ENCODE data around the gene CARMIL1.

The CARMIL1 gene

GRCh38 chr6:25630508-25631278, 351.5 kb downstream of the CARMIL1 start:
- DNase-seq: no peak

- DNase-seq: no peak
Observed at GRCh38 chr6:25635886-25636317, 356.7 kb downstream of the CARMIL1 start.

- no peak for DNase-seq
Observed at GRCh38 chr6:25637211-25637610, 358.0 kb downstream of the CARMIL1 start.

GRCh38 chr6:25637960-25638434, 358.8 kb downstream of the CARMIL1 start:
- no peak for DNase-seq

GRCh38 chr6:25639653-25640052, 360.5 kb downstream of the CARMIL1 start:
- DNase-seq: no peak

GRCh38 chr6:25640446-25640845, 361.3 kb downstream of the CARMIL1 start:
- DNase-seq: no peak

- no peak for DNase-seq
Observed at GRCh38 chr6:25640891-25641290, 361.7 kb downstream of the CARMIL1 start.

- no peak for DNase-seq
Observed at GRCh38 chr6:25641377-25641776, 362.2 kb downstream of the CARMIL1 start.

- no peak for DNase-seq
Observed at GRCh38 chr6:25641940-25642666, 362.9 kb downstream of the CARMIL1 start.

- no peak for DNase-seq
Observed at GRCh38 chr6:25642667-25643328, 363.6 kb downstream of the CARMIL1 start.

- no peak for DNase-seq
Observed at GRCh38 chr6:25645916-25646315, 366.7 kb downstream of the CARMIL1 start.

GRCh38 chr6:25649611-25650010, 370.4 kb downstream of the CARMIL1 start:
- no peak for DNase-seq

GRCh38 chr6:25652007-25652515, 372.9 kb downstream of the CARMIL1 start, which contains the start of gene SCGN:
SCGN (plus strand) TSS chr6:25652215; CDS start chr6:25652404, 189 bp downstream.
- DNase-seq: peak in 2 of 4 experiments; percentile 4 to 10

- DNase-seq: no peak
Observed at GRCh38 chr6:25655723-25656122, 376.5 kb downstream of the CARMIL1 start.

- no peak for DNase-seq
Observed at GRCh38 chr6:25659633-25660368, 380.6 kb downstream of the CARMIL1 start.

- no peak for DNase-seq
Observed at GRCh38 chr6:25660512-25660911, 381.3 kb downstream of the CARMIL1 start.

- DNase-seq: no peak
Observed at GRCh38 chr6:25661129-25661779, 382.1 kb downstream of the CARMIL1 start.

- no peak for DNase-seq
Observed at GRCh38 chr6:25665455-25665854, 386.3 kb downstream of the CARMIL1 start.

GRCh38 chr6:25669413-25669812, 390.2 kb downstream of the CARMIL1 start:
- no peak for DNase-seq
